IPS-NIHi7 (cell line): ENCODE data around the gene IHH.

Source experiments
- DNase-seq: peaks from one replicate; pipeline ENCODE4 v3.0.0; 2012; ENCODE audit warnings: mixed read lengths; ENCODE audit errors: extremely low spot score

Gene IHH

DNA sequence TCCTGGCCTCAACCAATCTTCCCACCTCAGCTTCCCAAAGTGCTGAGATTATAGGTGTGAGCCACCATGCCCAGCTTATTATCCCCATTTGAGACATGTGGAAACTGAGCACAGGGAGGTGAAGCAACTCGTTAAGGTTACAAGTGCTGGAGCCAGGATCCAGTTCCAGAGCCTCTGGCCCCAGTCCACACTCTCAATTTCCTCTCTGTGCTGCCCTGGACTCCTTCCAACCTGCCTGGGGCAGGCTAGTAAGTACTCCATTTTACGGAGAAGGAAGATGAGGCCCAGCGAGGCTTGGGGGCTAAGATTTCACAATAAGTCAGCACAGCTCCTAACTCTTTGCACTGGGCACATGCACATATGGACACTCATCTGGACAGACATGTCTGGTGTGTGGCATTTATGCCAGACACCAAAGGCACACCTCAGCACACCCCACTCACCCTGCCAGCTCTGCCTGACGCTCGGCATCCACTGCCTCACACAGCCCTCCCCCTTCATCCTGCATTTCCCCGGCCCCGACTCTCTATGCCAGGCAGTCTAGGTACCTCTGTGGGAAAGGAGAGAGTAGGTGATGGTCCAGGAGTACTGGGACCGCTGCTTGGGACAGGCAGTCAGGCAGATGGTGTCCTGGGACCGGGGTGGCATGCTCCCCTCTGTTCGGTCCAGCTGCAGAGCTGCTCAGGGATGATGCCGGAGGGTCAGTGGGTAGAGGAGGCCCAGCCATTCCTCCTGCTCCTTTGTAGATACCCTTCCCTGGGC, 39.9 kb downstream of the IHH start:
- no peak for DNase-seq

DNA sequence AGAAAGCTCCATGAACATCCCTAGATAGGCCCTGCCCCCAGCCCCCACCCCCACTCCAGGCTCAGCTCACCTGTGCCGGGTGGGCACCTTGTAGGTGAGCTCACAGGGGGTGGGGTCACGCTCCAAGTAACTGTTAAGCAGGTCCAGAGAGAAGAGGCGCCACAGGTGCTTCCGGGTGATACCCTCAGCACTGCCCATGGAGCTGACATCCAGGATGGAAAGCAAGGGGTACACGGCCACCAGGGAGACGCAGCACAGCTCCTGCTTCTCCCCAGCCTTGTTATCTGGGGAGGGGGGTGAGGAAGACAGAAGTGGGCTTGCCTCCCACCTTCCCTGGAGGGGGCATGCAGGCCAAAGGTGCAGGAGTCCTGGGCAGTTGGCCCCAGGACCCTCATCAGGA, 41.3 kb downstream of the IHH start:
- no peak for DNase-seq

DNA sequence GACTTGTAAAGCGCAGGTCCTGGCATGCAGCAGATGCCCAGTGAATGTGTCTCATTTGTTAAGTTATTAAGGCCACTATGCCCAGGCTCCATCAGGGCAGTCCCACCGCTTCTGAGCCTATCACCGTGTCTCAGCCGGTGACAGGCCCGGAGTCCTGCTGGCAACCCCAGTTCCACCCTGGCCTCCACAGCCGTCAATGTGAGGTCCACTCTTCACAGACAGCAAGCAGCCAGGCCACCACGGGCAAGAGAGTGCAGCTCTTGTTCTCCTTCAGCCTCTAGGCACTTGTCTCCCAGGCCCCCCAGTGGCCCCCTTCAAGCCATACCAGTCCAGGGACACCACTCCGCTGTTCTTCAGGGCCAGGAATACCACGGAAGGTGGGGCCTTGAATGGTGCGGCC, 42.0 kb downstream of the IHH start:
- no peak for DNase-seq

DNA sequence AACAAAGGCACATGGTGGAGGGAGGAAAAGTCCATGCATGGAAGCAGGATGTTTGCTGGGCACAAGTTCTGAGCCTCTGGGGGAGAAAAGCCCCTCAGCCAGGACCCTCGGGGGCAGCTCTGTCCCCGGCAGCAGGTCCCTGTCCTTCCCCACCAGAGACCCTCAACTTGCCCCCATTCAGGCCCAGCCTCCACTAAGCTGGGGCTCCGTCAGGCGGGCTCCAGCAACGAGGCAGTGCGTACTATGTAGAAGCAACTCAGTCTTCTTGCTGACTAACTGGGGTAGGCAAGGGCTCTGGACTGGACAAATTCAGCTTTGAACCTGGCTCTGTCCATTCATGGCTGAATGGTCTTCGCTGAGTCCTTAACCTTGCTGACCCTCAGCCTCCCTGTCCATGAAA, 42.4 kb downstream of the IHH start:
- no peak for DNase-seq

DNA sequence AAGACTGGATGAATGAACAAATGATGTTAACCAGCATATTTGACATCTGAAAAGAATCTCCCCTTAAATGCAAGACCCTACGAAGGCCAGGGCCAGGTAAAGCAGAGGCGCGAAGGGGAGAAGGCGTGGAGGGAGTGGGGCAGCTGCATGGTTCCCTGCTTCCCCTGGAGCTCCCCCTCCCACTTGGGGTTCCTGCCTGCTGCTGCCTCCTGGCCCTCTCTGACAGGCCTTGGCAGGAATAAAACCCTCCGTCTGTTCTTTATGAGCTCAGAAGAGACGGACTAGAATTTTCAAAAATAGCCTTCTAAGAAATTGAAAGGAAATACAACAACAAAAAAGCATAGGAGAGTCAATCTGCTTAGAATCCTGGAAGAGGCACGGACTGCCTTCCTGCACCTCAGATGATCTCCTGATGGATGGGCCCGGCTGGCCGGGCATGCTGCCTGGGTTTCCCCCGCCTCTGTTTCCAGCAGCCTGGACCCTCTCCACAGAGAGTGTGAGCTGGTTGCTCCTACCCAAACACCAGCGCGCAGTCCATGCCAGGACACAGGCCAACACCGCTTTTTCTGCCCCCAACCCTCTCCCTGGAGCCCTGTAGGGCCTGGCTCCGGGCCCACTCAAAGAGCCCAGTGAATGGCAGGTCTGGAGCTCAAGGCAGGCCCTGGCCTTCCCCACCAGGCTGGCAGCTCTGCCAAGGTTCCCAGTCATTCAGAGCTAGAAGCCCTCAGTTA, 43.4 kb downstream of the IHH start:
- no peak for DNase-seq

DNA sequence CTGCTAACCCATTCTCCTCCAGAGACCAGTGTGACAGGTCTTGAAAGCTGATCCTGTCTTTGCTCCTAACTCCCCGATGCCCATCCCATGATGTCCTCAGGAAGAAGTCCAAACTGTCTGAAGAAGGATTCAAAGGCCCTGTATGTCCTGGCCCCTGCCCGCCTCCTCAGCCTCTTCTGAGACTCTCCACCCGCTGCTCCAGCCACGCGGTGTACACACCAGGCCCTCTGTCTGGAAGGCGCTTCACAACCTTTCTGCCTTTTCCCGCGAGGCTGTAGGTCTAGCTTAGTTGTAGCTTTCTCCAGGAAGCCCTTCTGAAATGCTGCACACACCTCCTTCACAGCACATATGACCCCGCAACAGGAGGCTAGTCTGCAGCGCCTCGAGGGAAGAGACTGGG, 44.0 kb downstream of the IHH start:
- DNase-seq = no peak

DNA sequence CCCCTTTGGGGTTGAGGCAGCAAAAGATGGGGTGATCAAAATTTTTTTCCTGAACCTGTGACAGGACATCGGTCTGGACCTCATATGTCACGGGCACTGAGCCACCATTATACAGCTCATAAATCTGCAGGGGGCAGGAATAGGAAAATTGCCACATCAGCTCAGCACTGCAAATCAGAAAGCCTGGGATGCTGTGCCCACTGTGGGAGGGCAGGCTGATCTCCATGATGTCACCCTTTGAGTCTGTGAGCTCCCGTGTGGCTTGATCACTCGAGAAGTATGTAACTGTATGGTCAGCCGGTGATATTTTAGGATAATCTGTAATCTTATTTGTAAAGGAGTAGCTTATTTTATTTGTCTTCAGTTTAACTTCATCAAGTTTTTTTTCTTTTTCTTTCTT, 49.8 kb downstream of the IHH start:
- DNase-seq = no peak

DNA sequence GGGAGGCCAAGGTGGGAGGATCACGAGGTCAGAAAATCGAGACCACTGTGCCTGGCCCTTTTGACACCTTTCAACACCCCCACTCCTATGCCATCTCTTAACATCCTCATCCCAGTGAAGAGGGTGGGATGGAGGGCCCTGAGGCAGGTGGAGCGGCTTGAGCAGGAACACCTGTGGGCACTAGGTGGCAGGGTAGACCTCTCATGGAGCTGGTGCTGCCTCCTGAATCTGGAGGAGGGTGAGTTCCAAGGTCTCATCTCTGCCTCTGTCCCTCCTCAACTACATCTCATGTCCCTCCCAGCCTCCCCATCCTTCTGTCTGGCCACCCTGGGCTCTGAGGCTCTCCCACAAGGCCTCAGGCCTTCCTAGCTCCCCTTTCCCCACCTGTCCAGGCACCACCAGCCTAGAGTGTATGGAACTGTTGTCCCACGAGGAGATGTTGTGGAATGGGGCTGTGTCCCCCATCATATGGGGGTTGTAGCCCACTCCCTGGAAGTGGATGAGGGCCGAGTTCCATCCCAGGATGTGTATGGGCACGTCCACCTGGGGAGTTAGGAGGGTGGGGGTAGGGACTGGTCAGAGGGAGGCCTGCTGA, 50.5 kb downstream of the IHH start:
- peak; percentile 79 for DNase-seq

DNA sequence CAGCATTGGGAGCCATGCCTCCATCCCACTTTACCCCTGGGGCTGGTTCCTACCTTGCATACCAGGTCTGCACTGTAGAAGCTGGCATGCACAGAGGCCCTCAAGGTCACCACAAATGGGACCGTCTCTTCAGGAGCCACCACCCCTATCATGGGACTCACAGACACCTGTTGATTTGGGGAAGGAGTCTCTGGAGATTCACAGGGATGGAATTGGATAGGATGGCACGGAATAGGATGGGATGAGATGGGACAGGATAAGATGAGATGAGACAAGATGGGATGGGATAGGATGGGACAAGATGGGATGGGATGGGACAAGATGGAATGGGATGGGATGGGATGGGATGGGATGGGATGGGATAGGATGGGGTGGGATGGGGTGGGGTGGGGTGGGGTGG, 51.4 kb downstream of the IHH start:
- no peak for DNase-seq
